COLO668 (cell line): ENCODE results near the gene COL4A6.
"Not testable (repeated sequence)": the region's sequence is repeated elsewhere in the genome, so short reads cannot be mapped to it uniquely, and the experiment has no call there.

Source experiments
- DNase-seq: peaks from one replicate; lab custom pipeline; 2025; ENCODE audit not compliant: unreplicated experiment; lab: John Stamatoyannopoulos, UW

COL4A6 gene

GRCh38 chrX:108399418-108400165 lies 38.6 kb downstream of the COL4A6 start:
- DNase-seq, result no peak

- no peak for DNase-seq
These were observed 40.4 kb downstream of the COL4A6 start for GRCh38 chrX:108397627-108398391.

- no peak for DNase-seq
These were observed 41.2 kb downstream of the COL4A6 start for GRCh38 chrX:108396986-108397385.

GRCh38 chrX:108396188-108396891 lies 41.9 kb downstream of the COL4A6 start:
- DNase-seq, result no peak

GRCh38 chrX:108390976-108391717 lies 47.1 kb downstream of the COL4A6 start:
- DNase-seq, result not testable (repeated sequence)

- no peak for DNase-seq
These were observed 53.4 kb downstream of the COL4A6 start for GRCh38 chrX:108384783-108385182.

- DNase-seq, result no peak
These were observed 58.0 kb downstream of the COL4A6 start for GRCh38 chrX:108380222-108380621.

GRCh38 chrX:108376821-108377220 lies 61.4 kb downstream of the COL4A6 start:
- DNase-seq, result not testable (repeated sequence)

- DNase-seq, result not testable (repeated sequence)
These were observed 62.6 kb downstream of the COL4A6 start for GRCh38 chrX:108375591-108375990.

GRCh38 chrX:108366644-108367406 lies 71.4 kb downstream of the COL4A6 start:
- DNase-seq, result no peak

GRCh38 chrX:108362026-108362425 lies 76.2 kb downstream of the COL4A6 start:
- no peak for DNase-seq

GRCh38 chrX:108361316-108361715 lies 76.9 kb downstream of the COL4A6 start:
- DNase-seq, result no peak

GRCh38 chrX:108359806-108360602 lies 78.2 kb downstream of the COL4A6 start:
- no peak for DNase-seq

- DNase-seq, result no peak
These were observed 84.8 kb downstream of the COL4A6 start for GRCh38 chrX:108353452-108353851.

GRCh38 chrX:108349210-108349609 lies 89.0 kb downstream of the COL4A6 start:
- DNase-seq, result no peak

GRCh38 chrX:108348525-108348924 lies 89.7 kb downstream of the COL4A6 start:
- DNase-seq, result no peak

GRCh38 chrX:108347800-108348199 lies 90.4 kb downstream of the COL4A6 start:
- no peak for DNase-seq

- DNase-seq, result no peak
These were observed 94.0 kb downstream of the COL4A6 start for GRCh38 chrX:108344216-108344615.

GRCh38 chrX:108341947-108342346 lies 96.3 kb downstream of the COL4A6 start:
- DNase-seq, result no peak
